Measurements from ENCODE around the gene TRPM2. TPM values are rescaled to one million over a fixed set of nuclear protein-coding genes. Genes with fewer than 3 reads are reported as not detected.

The TRPM2 gene
- total and polyA plus RNA-seq, 2 of the 13 experiments (the other 11 are each of a cell fraction or from before 2014, with no cell fraction given), result 0.07 to 0.20 TPM

DNA sequence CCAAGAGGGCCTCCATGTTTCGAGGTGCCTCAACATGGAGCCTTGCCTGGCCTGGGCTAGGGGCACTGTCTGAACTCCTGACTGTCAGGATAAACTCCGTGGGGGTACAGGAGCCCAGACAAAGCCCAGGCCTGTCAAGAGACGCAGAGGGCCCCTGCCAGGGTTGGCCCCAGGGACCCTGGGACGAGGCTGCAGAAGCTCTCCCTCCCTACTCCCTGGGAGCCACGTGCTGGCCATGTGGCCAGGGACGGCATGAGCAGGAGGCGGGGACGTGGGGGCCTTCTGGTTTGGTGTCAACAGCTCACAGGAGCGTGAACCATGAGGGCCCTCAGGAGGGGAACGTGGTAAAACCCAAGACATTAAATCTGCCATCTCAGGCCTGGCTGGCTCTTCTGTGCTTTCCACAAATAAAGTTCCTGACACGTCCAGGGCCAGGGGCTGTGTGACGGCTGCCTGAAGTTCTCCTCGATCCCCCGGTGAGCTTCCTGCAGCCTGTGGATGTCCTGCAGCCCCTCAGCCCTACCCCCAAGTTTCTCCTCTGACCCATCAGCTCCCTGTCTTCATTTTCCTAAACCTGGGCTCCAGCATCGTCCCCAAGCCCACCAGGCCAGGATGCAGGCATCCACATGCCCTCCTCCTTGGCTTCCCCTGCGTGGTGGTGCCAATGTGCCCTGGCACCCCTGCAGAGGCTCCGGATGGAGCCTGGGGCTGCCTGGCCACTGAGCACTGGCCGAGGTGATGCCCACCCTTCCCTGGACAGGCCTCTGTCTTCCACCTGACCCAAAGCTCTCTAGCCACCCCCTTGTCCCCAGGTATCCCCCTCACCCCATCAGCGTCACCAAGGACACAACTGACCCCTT lies 89.1 kb downstream of the TRPM2 start (continued):
- TF ChIP-seq, protein P1, sequence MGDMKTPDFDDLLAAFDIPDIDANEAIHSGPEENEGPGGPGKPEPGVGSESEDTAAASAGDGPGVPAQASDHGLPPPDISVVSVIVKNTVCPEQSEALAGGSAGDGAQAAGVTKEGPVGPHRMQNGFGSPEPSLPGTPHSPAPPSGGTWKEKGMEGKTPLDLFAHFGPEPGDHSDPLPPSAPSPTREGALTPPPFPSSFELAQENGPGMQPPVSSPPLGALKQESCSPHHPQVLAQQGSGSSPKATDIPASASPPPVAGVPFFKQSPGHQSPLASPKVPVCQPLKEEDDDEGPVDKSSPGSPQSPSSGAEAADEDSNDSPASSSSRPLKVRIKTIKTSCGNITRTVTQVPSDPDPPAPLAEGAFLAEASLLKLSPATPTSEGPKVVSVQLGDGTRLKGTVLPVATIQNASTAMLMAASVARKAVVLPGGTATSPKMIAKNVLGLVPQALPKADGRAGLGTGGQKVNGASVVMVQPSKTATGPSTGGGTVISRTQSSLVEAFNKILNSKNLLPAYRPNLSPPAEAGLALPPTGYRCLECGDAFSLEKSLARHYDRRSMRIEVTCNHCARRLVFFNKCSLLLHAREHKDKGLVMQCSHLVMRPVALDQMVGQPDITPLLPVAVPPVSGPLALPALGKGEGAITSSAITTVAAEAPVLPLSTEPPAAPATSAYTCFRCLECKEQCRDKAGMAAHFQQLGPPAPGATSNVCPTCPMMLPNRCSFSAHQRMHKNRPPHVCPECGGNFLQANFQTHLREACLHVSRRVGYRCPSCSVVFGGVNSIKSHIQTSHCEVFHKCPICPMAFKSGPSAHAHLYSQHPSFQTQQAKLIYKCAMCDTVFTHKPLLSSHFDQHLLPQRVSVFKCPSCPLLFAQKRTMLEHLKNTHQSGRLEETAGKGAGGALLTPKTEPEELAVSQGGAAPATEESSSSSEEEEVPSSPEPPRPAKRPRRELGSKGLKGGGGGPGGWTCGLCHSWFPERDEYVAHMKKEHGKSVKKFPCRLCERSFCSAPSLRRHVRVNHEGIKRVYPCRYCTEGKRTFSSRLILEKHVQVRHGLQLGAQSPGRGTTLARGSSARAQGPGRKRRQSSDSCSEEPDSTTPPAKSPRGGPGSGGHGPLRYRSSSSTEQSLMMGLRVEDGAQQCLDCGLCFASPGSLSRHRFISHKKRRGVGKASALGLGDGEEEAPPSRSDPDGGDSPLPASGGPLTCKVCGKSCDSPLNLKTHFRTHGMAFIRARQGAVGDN (CRISPR knock-in tag; IDR thresholded peaks at IDR 0.05), result peak; percentile 96
- no peak for TF ChIP-seq ATF7 (IDR thresholded peaks at IDR 0.05)
- TF ChIP-seq ATF7 (CRISPR knock-in tag; IDR thresholded peaks at IDR 0.05), result no peak
- TF ChIP-seq MEIS2 (CRISPR knock-in tag; IDR thresholded peaks at IDR 0.05), result peak; percentile 59; the same call in 1 of the 2 replicates
- TF ChIP-seq, protein P2, sequence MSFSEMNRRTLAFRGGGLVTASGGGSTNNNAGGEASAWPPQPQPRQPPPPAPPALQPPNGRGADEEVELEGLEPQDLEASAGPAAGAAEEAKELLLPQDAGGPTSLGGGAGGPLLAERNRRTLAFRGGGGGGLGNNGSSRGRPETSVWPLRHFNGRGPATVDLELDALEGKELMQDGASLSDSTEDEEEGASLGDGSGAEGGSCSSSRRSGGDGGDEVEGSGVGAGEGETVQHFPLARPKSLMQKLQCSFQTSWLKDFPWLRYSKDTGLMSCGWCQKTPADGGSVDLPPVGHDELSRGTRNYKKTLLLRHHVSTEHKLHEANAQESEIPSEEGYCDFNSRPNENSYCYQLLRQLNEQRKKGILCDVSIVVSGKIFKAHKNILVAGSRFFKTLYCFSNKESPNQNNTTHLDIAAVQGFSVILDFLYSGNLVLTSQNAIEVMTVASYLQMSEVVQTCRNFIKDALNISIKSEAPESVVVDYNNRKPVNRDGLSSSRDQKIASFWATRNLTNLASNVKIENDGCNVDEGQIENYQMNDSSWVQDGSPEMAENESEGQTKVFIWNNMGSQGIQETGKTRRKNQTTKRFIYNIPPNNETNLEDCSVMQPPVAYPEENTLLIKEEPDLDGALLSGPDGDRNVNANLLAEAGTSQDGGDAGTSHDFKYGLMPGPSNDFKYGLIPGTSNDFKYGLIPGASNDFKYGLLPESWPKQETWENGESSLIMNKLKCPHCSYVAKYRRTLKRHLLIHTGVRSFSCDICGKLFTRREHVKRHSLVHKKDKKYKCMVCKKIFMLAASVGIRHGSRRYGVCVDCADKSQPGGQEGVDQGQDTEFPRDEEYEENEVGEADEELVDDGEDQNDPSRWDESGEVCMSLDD (CRISPR knock-in tag; IDR thresholded peaks at IDR 0.05; ENCODE audit: borderline replicate concordance), result 0 out of 2 replicates have a peak, but pooled peaks have one; percentile 20
- TF ChIP-seq, protein P3, sequence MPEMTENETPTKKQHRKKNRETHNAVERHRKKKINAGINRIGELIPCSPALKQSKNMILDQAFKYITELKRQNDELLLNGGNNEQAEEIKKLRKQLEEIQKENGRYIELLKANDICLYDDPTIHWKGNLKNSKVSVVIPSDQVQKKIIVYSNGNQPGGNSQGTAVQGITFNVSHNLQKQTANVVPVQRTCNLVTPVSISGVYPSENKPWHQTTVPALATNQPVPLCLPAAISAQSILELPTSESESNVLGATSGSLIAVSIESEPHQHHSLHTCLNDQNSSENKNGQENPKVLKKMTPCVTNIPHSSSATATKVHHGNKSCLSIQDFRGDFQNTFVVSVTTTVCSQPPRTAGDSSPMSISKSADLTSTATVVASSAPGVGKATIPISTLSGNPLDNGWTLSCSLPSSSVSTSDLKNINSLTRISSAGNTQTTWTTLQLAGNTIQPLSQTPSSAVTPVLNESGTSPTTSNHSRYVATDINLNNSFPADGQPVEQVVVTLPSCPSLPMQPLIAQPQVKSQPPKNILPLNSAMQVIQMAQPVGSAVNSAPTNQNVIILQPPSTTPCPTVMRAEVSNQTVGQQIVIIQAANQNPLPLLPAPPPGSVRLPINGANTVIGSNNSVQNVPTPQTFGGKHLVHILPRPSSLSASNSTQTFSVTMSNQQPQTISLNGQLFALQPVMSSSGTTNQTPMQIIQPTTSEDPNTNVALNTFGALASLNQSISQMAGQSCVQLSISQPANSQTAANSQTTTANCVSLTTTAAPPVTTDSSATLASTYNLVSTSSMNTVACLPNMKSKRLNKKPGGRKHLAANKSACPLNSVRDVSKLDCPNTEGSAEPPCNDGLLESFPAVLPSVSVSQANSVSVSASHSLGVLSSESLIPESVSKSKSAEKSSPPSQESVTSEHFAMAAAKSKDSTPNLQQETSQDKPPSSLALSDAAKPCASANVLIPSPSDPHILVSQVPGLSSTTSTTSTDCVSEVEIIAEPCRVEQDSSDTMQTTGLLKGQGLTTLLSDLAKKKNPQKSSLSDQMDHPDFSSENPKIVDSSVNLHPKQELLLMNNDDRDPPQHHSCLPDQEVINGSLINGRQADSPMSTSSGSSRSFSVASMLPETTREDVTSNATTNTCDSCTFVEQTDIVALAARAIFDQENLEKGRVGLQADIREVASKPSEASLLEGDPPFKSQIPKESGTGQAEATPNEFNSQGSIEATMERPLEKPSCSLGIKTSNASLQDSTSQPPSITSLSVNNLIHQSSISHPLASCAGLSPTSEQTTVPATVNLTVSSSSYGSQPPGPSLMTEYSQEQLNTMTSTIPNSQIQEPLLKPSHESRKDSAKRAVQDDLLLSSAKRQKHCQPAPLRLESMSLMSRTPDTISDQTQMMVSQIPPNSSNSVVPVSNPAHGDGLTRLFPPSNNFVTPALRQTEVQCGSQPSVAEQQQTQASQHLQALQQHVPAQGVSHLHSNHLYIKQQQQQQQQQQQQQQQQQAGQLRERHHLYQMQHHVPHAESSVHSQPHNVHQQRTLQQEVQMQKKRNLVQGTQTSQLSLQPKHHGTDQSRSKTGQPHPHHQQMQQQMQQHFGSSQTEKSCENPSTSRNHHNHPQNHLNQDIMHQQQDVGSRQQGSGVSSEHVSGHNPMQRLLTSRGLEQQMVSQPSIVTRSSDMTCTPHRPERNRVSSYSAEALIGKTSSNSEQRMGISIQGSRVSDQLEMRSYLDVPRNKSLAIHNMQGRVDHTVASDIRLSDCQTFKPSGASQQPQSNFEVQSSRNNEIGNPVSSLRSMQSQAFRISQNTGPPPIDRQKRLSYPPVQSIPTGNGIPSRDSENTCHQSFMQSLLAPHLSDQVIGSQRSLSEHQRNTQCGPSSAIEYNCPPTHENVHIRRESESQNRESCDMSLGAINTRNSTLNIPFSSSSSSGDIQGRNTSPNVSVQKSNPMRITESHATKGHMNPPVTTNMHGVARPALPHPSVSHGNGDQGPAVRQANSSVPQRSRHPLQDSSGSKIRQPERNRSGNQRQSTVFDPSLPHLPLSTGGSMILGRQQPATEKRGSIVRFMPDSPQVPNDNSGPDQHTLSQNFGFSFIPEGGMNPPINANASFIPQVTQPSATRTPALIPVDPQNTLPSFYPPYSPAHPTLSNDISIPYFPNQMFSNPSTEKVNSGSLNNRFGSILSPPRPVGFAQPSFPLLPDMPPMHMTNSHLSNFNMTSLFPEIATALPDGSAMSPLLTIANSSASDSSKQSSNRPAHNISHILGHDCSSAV (CRISPR knock-in tag; IDR thresholded peaks at IDR 0.05; ENCODE audit: borderline replicate concordance), result no peak
- TF ChIP-seq ZNF737 (CRISPR knock-in tag; IDR thresholded peaks at IDR 0.05; ENCODE audit: borderline replicate concordance), result 0 out of 2 replicates have a peak, but pooled peaks have one; percentile 37
- TF ChIP-seq MEF2D (CRISPR knock-in tag; IDR thresholded peaks at IDR 0.05), result peak; percentile 49; the same call in 1 of the 2 replicates
- TF ChIP-seq, protein P4, sequence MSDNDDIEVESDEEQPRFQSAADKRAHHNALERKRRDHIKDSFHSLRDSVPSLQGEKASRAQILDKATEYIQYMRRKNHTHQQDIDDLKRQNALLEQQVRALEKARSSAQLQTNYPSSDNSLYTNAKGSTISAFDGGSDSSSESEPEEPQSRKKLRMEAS (IDR thresholded peaks at IDR 0.05), result peak; percentile 93

Measured in HepG2 (cell line).